Activated T-cell treated with anti-CD3 and anti-CD28 coated beads for 24 hours (primary cell): Measurements from ENCODE around the gene F2R.

Source experiments
- DNase-seq: peaks from one replicate; pipeline ENCODE4 v3.0.0-alpha.2; 2020; ENCODE audit warnings: low read depth

The F2R gene

GRCh38 chr5:76690704-76691466, 25.0 kb upstream of the F2R start:
- DNase-seq: no peak

DNA sequence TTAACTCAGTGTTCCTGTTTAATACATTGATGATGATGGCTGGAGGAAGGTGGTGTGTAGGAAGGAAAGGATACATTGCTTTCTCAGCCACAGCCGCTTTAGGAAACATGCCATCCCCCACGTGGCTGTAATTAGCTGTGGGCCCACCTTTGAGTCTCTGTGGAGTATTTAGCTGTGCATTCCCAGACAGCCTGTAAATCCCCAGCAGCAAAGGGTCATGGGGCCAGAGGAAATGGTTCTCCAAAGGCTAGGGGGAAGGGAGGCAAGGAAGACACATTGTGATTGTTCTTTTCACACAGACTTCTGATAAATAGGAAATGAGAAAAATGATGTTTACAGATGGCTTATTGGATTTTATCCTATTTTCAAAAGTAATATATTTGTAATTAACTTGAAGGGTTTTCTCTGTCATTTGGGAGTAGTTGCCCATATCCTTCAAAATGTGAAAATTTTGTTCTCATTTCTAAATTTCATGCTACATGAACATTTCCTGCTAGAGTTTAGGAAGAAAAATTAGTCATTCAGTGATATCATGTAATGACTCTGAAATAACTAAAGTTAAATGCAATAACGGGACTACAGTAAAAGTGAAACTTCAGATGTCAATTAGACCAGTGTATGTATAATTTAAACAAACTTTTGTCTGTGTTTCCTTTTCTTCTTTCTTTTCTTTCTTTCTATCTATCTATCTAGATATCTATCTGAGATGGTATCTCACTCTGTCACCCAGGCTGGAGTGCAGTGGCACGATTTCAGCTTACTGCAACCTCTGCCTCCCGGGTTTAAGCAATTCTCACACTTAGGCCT, 24.3 kb upstream of the F2R start:
- no peak for DNase-seq

GRCh38 chr5:76692274-76692540, 23.7 kb upstream of the F2R start:
- DNase-seq: no peak

- no peak for DNase-seq
Measured at GRCh38 chr5:76692651-76693050, 23.3 kb upstream of the F2R start.

DNA sequence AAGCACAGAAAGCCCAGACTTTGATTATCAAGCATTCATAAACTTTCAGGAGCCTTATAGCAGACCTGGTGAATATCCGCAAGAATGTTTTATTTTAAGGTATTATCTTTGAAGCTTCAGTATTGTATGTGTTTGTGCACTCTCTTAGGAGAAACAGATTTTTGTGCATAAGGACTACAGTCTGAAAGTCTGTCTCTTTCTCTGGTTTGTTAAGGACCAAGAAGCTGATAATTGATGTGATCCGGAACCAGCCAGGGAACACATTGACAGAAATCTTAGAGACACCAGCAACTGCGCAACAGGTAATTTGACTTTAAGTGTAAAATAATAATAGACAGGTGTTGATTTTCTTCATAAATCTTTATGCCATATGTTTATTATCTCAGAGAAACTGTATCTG, 22.8 kb upstream of the F2R start:
- DNase-seq: no peak

- no peak for DNase-seq
Measured at GRCh38 chr5:76694317-76694716, 21.6 kb upstream of the F2R start.

DNA sequence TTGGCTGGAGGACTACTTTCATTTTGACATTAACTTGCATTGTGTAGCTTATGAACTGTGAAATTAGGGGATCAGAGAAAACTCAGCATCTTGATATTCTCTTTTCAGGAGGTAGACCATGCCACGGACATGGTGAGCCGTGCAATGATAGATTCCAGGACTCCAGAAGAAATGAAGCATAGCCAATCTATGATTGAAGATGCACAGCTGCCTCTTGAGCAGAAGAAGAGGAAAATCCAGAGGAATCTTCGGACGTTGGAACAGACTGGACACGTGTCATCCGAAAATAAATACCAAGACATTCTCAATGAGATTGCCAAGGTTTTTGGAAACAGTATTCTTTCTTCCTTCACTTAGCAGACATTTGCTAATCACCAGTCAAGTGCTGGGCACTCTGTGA, 20.6 kb upstream of the F2R start:
- no peak for DNase-seq

GRCh38 chr5:76696251-76696650, 19.7 kb upstream of the F2R start:
- no peak for DNase-seq

DNA sequence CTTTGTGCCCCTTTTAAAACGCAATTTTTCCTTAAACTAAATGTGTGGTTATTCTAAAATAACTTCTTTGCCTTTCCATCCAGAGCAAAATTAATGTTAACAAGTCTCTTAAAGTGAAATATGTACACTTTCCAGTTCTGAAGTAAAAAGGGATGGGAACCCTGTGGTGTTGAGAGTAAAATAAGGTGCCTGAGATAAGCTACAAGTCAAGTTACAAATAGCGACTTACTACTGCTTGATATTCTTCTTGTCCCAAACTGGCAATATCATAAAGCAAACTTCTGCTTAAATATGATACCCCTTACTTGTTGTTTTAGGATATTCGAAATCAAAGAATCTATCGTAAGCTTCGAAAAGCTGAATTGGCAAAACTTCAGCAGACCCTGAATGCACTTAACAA, 18.3 kb upstream of the F2R start:
- no peak for DNase-seq

- DNase-seq: no peak
Measured at GRCh38 chr5:76700571-76700970, 15.4 kb upstream of the F2R start.

GRCh38 chr5:76701298-76701697, 14.6 kb upstream of the F2R start:
- DNase-seq: no peak

- no peak for DNase-seq
Measured at GRCh38 chr5:76703707-76704106, 12.2 kb upstream of the F2R start.

GRCh38 chr5:76704131-76704663, 11.7 kb upstream of the F2R start:
- DNase-seq: no peak

DNA sequence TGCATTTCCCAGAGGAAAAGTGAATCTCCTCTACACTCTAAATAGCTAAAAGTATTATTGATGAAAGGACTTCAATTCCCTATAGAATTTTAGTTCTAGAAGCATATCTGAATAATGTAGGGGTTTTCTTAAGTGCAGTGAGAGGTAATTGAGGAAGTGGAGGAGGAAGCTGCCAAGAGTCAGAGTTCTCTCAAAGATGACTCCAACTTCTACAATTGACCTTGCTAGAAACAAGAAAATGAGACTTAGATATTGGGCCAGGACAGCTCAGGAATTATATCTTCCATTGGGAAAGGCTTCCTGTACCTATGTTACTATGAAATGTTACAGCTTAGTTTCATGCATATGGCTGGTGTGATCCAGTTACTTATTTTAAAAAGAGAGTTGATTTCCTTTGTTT, 10.4 kb upstream of the F2R start:
- DNase-seq: no peak

DNA sequence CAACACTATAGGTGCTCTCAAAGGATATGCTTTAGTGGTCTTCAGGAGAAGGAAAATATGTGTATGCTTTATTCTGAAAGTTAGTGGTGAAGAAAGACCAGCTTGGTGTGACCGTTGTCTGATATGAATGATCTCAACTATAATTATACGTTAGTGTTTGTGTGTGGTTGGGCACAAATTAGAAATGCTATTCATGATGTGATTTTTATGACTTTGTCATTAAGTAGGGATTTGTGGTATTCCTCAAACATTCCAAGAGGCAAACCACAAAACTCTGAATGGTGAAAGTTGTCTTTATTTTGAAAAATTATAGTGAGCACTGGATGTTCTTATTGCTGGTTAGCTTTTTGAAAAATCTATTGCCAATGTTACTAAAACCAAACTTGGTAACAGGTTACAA, 6.2 kb upstream of the F2R start:
- no peak for DNase-seq

GRCh38 chr5:76710991-76711390, 4.9 kb upstream of the F2R start:
- no peak for DNase-seq

GRCh38 chr5:76714751-76715485, 1.0 kb upstream of the F2R start:
- no peak for DNase-seq

DNA sequence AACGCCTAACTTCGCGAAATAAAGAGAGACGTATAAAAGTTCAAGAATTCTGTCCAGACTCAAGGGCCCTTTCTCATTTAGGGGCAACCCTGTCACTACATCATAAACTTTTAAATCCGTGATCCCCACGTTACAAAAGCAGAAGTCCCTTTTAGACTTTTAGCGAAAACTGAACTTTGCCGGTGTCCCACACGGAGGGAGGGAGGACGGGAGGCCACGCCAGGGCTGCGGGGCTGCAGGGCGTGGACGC, 515 bp upstream of the F2R start:
- DNase-seq: no peak

DNA sequence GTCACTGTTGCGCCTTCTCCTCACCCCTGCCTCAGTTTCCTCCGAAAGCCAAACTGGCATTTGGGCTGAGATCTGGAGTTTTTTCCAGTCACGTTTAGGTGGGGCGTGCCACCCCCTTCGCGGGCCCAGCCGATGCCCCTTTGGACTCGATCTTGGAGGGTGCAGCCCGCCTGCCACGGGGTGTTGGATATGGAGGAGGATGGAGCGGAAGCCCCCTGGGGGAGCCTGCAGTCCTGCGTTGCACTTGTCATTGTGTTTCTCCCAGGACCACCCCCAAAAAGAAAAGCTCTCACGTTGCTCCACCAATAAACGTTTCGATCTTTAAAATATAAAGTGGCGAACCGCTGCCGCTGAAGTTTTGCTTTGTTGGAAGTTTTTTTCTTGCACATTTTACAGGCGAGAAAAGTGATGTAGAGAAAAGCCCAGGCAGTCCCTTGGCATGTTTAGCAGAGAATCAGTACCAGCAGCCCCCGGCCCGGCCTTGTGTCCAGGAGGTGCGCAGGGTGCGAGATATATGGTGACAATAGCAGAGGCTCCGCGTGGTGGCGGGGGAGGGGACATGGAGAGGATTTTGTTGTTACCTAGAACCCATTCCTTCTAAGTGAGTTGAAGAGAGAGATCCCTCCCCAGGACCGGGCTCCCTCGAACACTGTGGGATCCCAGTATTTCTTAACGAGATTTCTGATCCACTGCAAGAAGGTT, 681 bp downstream of the F2R start:
- no peak for DNase-seq

- no peak for DNase-seq
Measured at GRCh38 chr5:76717222-76718083, 1.5 kb downstream of the F2R start.

- DNase-seq: no peak
Measured at GRCh38 chr5:76718381-76718832, 2.5 kb downstream of the F2R start.

DNA sequence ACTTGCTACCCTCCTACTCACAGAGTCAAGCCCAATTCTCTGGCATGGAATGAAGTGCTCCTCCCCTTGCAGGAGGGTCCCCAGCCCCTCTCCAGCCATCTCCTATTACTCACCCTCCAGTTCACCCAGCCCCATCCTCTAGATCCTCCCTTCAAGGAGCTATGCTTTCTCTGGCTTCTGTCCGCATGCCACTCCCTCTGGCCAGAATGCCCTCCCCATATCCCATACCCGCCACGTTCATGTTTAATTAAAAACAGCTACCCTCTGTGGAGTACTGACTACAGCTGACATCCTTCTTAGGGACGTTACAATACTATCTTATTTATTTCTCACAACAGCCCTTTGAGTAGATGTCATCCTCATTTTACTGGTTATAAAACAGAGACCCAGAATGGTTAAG, 3.0 kb downstream of the F2R start:
- no peak for DNase-seq
